Activated naive CD8-positive, alpha-beta T cell treated with anti-CD3 and anti-CD28 coated beads, Interleukin-2, amount 50 U/mL, for 16 hours (primary cell): ENCODE results near the gene FUT3.
"Not testable (repeated sequence)": the region's sequence is repeated elsewhere in the genome, so short reads cannot be mapped to it uniquely, and the experiment has no call there.

Experiments used
- DNase-seq: peaks from one replicate; pipeline ENCODE4 v3.0.0-alpha.2; 2020; ENCODE audit warnings: low read depth, low spot score

Gene FUT3

GRCh38 chr19:5882421-5882968 lies 31.2 kb upstream of the FUT3 start:
- DNase-seq, result no peak

DNA sequence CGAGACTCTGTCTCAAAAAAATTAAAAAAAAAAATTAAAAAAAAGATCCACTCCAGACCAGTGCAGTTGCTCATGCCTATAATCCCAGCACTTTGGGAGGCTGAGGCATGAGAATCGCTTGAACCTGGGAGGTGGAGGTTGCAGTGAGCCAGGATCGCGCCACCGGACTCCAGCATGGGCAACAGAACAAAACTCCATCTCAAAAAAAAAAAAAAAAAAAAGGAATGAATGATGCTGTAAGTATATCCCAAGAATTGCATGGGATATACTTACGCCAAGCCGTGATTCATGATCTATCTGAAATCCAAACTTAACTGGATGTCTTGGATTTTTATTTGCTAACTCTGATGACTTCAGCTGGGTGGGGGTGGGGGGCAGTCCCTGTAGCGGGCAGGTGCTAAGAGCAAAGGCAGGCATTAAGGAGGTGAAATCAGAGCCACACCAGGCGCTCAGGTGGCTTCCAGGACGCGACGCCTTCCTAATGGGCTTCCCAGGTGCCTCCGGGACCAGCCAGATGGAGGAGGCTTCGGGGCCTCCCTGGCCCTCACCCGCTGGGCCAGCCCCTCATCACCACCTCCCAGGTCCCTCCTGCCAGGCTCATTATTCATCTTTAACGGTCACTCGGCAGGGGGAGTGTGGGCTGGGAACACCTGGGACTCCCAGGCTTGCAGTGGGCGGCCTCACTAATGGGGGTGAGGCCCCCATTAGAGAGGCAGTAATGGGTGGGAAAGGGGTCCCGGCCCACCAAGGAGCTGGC lies 30.5 kb upstream of the FUT3 start:
- DNase-seq, result no peak

GRCh38 chr19:5880604-5881078 lies 29.4 kb upstream of the FUT3 start:
- no peak for DNase-seq

DNA sequence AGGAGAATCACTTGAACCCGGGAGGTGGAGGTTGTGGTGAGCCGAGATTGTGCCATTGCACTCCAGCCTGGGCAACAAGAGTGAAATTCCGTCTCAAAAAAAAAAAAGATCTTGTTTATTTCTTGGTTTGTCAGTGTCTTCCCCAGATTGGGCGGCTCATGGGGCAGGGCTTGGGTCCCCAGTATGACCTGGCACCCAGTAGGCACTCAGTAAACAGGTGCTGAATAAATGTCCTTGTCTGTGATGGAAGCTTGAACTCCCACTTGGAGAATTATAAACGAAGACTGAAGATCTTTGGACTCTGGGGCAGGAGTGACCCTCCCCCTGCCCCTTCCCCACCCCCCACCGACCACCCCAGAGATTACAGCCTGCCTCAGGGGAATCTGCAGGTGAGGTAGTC lies 28.9 kb upstream of the FUT3 start:
- DNase-seq, result no peak

DNA sequence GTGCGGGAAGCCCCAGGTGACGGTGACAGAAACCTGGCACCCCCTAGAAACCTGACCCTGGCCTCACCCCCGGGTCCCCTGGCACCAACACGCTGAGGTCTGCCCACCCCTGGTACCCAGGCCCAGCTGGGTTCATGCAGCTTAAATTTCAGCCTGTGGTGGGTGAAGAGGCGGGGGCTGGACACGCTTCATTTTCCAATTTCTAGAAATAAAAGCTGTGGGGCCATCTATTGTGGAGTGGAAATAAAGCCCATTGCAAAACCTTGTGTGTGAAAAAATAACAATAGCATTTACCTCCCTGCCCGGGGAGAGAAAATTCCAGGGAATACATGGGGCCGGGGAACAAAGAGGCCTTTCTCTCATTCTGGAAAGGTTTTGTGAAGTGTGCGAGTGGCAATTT lies 26.6 kb upstream of the FUT3 start:
- no peak for DNase-seq

DNA sequence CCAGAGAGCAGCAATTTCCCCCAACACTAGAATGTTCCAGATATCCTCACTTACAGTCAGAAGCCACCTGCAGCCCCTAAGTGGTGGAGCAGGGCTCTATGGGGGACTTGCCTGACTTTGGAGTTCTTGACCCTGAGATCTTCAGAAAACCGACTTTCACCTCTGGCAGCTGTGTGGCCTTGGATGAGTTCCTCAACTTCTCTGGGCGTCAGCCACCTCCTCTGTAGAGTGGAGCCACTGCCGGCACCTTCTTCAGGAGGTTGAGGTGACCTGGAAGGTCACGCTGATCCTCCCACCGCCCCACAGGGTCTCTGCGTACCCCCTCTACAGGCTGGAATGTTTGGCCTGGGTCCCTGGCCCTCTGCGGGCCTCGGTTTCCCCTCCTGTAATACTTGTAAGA lies 26.2 kb upstream of the FUT3 start:
- DNase-seq, result no peak

GRCh38 chr19:5874496-5874895 lies 23.2 kb upstream of the FUT3 start:
- not testable (repeated sequence) for DNase-seq

- DNase-seq, result no peak
Observed at GRCh38 chr19:5873617-5874199, 22.5 kb upstream of the FUT3 start.

- no peak for DNase-seq
Observed at GRCh38 chr19:5870986-5871394, 19.7 kb upstream of the FUT3 start.

DNA sequence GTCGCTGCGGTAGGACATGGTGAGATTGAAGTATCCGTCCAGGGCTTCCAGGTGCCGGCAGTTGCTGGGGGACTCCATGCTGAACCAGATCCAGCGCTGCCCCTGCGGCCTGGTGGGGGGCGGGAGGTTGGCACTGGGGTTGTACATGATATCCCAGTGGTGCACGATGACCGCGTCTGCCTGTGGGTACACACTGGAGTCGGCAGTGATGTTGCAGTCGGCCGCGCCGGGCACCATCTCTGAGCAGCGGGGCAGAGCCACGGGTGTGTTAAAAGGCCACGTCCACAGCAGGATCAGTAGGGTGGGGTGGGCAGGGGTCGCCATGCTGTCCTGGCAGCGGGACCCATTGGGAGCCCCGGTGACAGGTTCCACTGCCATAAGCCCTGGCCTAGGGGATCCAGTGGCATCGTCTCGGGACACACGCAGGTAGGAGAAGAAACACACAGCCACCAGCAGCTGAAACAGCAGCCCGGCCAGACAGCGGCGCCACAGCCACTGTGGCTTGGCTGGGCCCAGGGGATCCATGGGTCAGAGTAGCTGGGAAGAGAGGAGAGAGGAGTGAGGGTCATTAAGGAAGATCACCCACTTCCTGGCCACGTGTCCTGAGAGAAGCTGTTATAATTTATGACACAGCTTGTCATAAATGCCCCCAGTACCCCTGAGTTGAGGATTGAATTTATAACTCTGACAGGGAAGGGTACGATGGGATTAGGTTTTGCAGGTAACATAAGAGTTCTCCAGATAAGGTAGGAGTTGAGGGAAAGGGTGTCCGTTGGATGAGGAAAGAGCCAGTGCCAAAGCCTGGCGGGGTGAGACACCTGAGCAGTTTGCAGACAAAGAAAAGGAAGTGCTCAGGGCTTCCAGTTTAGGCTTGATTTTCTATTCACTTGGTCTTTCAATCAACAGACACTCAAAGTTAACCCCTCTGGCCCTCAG lies 16.2 kb upstream of the FUT3 start:
- no peak for DNase-seq

DNA sequence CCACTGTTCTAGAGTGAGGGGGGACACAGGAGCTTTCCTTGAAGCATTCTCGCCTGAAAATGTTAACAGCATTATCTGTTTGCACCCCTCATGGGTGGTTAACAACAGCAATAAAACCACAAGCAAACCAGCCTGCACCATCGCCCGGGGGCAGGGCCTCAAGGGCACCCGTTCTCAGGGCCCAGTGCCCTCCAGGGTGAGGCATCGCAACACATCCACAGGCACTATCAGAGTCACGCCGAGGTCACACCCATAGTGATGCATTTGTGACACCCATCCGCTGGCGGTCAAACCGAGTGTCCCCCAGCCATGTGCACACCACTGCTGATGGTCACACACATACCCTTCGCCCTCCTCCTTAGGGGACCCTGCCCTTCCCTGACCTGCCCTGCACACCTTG lies 14.5 kb upstream of the FUT3 start:
- no peak for DNase-seq

GRCh38 chr19:5864725-5865486 lies 13.7 kb upstream of the FUT3 start:
- DNase-seq, result no peak

GRCh38 chr19:5864013-5864720 lies 12.9 kb upstream of the FUT3 start:
- DNase-seq, result no peak

DNA sequence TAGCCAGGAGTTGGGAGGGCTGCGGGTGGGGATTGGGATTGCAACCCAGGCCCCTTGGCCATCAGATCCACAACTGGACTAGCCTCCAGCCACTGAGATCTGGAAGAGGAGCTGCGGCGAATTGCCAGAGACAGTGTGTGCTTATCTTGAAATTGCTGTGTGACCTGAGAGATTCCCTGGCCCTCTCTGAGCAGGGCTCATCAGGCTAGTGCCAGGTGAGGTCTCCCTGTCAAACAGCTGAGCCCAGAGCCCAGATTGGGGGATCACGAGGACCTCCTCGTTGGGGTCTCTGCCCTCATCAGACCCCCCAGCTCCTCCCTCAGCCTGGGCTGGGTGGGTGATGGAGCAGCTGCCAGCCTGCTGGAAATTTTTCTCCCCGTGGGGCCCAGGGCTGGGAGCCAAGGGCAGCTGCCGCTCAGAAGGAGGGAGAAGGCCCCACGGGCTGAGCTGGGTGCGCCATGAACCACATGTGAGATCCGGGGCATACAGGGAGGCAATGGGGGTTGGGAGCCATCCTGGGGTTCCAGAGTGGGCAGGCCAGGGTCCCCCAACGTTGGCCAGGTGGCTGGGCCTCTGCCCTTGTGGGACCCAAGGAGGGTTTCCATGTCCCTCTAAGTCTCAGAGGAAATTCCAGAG lies 11.9 kb upstream of the FUT3 start:
- DNase-seq, result no peak

DNA sequence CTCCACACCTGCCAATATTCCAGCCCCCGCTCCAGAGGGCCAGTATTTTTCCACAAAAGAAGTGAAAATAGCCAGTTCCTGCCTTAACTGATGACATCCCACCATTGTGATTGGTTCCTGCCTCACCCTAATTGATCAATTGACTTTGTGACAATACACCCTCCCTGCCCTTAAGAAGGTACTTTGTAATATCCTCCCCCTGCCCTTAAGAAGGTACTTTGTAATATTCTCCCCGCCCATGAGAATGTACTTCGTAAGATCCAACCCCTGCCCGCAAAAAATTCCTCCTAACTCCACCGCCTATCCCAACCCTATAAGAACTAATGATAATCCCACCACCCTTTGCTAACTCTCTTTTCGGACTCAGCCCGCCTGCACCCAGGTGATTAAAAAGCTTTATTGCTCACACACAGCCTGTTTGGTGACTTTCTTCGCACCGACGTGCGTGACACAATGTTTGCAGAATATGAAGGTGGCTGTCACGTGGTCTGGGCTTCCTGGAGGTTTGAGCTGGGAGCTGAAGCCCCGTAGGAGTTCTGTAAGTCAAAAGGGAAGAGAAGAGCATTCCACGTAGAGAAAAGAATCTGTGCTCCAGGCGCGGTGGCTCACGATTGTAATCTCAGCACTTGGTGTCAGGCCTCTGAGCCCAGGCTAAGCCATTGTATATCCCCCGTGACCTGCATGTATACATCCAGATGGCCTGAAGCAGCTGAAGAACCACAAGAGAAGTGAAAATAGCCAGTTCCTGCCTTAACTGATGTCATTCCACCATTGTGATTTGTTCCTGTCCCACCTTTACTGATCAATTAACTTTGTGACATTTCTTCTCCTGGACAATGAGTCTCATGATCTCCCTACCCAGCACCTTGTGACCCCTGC lies 6.2 kb upstream of the FUT3 start:
- DNase-seq, result no peak

DNA sequence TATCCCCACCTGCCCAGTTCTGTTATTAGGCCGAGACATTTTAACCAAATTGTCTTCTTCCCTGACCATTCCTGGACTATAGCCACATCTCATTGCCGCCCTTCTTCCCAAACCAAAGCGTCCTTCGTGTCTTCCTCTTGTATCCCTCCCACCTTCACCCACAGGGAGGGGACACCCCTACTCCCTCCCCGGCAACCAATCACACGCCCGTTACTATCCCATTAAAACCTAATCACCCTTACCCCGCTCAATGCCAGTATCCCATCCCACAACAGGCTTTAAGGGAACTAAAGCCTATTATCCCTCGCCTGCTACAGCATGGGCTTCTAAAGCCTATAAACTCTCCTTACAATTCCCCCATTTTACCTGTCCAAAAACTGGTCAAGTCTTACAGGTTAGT lies 3.9 kb upstream of the FUT3 start:
- DNase-seq, result not testable (repeated sequence)

DNA sequence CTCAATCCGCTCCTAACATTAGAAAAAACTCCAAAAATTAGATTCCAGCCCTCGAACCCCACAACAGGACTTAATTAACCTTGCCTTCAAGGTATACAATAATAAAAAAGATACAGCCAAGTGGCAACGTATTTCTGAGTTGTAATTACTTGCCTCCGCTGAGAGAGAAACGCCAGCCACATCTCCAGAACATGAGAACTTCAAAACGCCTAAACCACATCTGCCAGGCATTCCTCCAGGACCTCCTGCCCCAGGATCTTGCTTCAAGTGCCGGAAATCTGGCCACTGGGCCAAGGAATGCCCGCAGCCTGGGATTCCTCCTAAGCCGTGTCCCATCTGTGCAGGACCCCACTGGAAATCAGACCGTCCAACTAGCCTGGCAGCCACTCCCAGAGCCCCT lies 2.9 kb upstream of the FUT3 start:
- DNase-seq, result not testable (repeated sequence)

DNA sequence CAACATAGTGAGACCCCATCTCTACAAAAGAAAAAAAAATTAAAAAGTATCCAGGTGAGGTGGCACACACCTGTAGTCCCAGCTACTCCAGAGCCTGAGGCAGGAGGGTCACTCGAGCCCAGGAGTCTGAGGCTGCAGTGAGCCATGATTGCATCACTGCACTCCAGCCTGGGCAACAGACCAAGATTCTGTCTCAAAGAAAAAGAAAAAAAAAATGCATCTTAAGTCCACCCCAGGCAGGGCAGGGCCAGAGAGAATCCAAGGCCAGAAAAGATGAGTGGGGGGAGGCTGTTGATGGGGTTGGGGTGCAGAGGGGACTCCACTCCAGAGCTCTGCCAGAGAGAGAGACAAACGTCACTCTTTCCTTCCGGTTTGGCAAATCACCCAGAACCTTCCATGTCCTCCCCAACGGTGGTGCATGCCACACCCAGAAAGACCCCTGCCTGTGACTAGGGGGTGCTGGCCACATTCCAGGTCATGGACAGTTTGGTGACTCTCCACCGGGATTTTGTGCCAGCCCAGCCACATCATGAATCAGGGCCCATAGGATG lies 431 bp downstream of the FUT3 start:
- DNase-seq, result no peak

DNA sequence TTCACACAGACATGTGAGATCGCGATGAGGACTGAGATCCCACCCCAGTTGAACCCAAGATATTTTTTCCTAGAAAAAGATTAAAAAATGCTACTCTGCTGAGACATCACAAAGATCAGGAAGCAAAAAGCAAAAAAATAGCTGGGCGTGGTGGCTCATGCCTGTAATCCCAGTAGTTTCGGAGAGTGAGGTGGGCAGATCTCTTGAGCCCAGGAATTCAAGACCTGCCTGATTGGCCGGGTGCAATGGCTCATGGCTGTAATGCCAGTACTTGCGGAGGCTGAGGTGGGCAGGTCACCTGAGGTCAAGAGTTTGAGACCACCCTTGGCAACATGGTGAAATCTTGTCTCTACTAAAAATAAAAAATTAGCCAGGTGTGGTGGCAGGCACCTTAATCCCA lies 1.1 kb downstream of the FUT3 start:
- no peak for DNase-seq
